RWPE1 (cell line): Measurements from ENCODE around the gene STK40.
A peak's percentile ranks its signal among the peaks of the same experiment; 100 is the strongest.

Source experiments
- CTCF ChIA-PET: fragments of 350-600 bp; sonication (Branson Sonifier 250); formaldehyde crosslinking; extraction: SDS; loops from one replicate; lab custom pipeline; 2021; lab: Yijun Ruan, JAX
- POLR2A ChIA-PET: fragments of 400-600 bp; formaldehyde crosslinking; extraction: SDS; loops from one replicate; lab custom pipeline; 2020; ENCODE audit warnings: antibody characterized with exemption; ENCODE audit not compliant: low non-redundant PET; lab: Yijun Ruan, JAX
- DNase-seq: peaks from one replicate; pipeline ENCODE4 v3.0.0; 2012; ENCODE audit warnings: low spot score
- H3K27ac ChIP-seq: fragments of 450-650 bp; 2 replicates; pipeline ENCODE4 v1.5.1; 2017
- CTCF ChIP-seq: fragments of 450-650 bp; conservative IDR thresholded peaks from 2 replicates; pipeline ENCODE4 v1.5.1; 2017; ENCODE audit warnings: low read depth, mild to moderate bottlenecking

The STK40 gene

GRCh38 chr1:36382231-36382630 lies 3.5 kb downstream of the STK40 start:
- DNase-seq: no peak
- ChIA-PET POLR2A (no interaction called here), CTCF (interaction anchor here (0.7 kb wide), 1 partner anchor 59 kb away, joined by 3 read pairs; the partner anchor contains the start of gene EVA1B)
- no peak overlapping the region for H3K27ac ChIP-seq
- no peak for TF ChIP-seq CTCF

- CTCF ChIA-PET: interaction anchor here (1.0 kb wide), 1 partner anchor 38 kb away, joined by 3 read pairs; no protein-coding TSS in a partner anchor
- no peak for TF ChIP-seq CTCF
- DNase-seq: no peak
- H3K27ac ChIP-seq: no peak overlapping the region
- POLR2A ChIA-PET: no interaction called here
Measured at GRCh38 chr1:36381405-36381804, 4.3 kb downstream of the STK40 start.

GRCh38 chr1:36380782-36381181 lies 4.9 kb downstream of the STK40 start:
- peak overlapping the region; percentile 23; the same call in 1 of the 2 replicates for H3K27ac ChIP-seq
- POLR2A ChIA-PET: no interaction called here

GRCh38 chr1:36380143-36380619 lies 5.5 kb downstream of the STK40 start:
- peak overlapping the region; percentile 23; the same call in 1 of the 2 replicates for H3K27ac ChIP-seq
- CTCF ChIA-PET: no interaction called here
- TF ChIP-seq CTCF: no peak
- DNase-seq: no peak
- POLR2A ChIA-PET: no interaction called here

More at GRCh38 chr1:36380782-36381181, 4.9 kb downstream of the STK40 start:
- no peak for DNase-seq
- TF ChIP-seq CTCF: no peak
- CTCF ChIA-PET: interaction anchor here (1.0 kb wide), 1 partner anchor 38 kb away, joined by 3 read pairs; no protein-coding TSS in a partner anchor

- POLR2A ChIA-PET: no interaction called here
- peak overlapping the region; percentile 50 for H3K27ac ChIP-seq
- CTCF ChIA-PET: interaction anchor here (0.6 kb wide), 1 partner anchor 29 kb away, joined by 7 read pairs; no protein-coding TSS in a partner anchor
- DNase-seq: no peak
- no peak for TF ChIP-seq CTCF
Measured at GRCh38 chr1:36377791-36378492, 7.8 kb downstream of the STK40 start.

GRCh38 chr1:36372617-36373016 lies 13.1 kb downstream of the STK40 start:
- no peak for DNase-seq
- ChIA-PET CTCF (interaction anchor here (0.7 kb wide), 1 partner anchor 52 kb away, joined by 3 read pairs; no protein-coding TSS in a partner anchor), POLR2A (interaction anchor here (0.6 kb wide), 1 partner anchor 11 kb away, joined by 3 read pairs; no protein-coding TSS in a partner anchor)
- H3K27ac ChIP-seq: peak overlapping the region; percentile 98
- TF ChIP-seq CTCF: no peak
